HG03520 (cell line): ENCODE data around the gene PREX1.

Source experiments
- ATAC-seq: cut with Tn5 transposase; IDR thresholded peaks from one replicate; pipeline ENCODE4 v1.9.1; 2021; ENCODE audit warnings: mild to moderate bottlenecking, moderate library complexity; ENCODE audit not compliant: unreplicated experiment

Gene PREX1

DNA sequence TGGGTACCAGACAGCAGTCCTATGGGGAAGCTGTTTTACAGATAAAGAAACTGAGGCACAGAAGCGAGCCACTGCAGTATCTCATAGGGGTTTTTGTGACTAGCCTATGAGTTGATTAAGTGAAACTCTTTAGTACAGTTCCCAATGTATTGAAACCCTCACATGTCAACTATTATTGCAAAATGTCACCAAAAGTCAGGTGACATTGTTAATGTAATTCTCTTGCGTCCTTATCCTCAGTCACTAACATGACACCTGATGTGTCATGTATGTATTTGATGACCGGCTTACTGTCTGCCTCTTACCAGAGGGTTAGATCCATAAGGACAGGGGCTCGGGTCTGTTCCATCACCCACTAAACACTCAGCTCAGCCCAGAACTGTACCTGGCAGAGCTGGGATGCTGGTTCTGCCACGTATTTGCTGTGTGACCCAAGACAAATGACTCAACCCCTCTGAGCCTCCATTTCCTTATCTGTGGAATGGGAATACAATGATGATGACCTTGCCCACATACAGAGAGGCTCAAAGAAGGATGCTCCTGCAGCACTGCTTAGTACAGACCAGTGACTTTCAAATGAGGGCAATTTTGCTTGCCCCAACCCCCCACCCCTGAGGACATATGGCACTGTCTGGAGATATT lies 32.9 kb downstream of the PREX1 start:
- ATAC-seq = no peak

DNA sequence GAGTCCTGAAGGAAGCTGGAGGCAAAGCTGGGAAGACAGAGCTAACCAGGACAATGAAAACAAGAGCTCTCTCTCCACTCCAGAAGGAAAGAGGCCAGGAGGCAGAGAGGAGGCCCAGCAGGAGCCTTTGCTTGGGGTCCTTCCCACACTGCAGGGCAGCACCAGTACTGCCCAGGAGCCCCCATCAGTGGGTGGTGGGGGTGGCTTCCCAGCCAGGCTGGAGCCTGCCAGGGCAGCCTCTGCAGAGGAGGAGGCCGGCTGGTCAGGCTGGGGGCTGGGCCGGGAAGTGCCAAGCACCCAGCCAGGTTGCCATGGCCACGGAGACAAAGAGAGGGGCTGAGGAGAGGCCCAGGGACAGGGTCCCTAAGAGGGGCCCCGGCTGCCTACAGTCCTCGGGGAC lies 33.4 kb downstream of the PREX1 start:
- no peak for ATAC-seq

DNA sequence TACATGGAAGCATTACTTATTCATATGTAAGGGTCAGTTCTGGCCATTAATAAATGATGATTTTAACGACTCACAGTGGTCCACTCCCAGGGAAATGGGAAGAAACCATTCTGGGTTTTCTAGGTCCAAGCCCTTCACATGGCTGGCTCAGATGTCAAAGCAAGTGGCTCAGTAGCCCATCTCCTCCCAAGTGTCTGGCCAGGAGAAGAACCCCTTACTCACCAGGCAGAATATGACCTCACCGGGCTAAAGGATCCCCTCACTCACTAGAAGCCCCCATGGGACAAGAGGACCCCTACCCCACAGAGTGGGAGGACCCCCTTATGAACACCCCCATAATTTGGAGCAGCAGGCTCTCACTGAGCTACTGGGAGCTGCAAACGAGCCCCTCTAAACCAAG lies 34.0 kb downstream of the PREX1 start:
- no peak for ATAC-seq

DNA sequence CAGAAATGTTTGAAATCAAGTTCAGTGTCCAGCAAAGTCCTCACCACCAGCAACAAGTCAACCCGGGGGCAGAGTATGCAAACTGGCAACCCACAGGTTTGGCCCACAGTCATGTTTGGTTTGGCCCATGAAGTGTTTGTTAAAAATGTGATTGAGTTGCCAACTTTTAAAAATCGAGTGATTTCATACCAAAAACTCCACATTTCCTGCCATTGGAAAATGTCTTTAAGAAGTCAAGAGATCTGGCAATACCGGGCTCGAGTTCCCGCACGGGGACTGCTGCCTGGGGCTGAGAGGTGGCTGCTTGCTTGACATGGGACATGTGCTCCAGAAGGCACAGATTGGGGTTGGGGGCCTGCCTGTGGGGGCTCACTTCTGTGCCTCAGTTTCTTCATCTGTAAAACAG lies 36.1 kb downstream of the PREX1 start:
- ATAC-seq = no peak

DNA sequence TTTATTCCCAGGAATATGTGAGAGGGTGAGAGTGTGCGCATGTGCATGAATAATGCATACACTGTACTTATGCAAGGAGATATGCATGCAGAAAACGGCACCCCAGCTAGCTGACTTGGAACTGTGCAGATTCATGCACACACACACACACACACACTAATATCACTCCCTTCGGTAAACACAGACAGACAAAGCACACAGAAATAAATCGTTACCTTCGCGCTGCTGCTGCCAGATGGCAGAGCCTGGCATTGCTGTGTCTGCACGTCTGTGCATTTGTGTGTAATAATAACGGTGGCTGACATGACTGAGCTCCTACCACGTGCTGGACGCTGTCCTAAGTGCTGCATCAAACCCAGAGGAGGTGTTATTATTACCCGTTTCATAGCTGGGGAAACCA lies 36.8 kb downstream of the PREX1 start:
- ATAC-seq = no peak

DNA sequence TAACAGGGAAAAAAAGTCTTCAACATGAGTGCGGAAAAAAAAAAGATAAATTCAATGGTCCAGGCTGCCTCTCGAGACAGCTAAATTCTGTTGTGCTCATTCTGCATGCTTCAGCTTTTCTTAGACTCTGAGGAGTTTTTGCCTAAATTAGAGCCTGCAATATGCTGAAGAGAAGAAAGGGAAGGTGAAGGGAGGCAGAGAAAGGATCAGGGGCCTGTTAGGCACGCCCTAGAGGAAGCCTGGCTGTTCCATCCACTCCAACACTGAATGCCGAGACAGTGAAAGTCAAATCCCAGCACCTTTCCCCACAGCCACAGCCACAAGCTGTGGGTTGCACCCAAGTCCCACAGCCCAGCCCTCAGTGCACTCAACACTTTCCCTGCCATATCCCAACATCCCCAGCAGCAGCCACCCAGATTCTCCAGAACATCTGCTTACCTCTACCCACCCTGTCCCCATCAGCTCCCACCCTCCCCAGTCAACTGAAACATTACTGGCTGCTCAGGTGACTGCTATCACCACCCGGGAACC lies 37.3 kb downstream of the PREX1 start:
- no peak for ATAC-seq

DNA sequence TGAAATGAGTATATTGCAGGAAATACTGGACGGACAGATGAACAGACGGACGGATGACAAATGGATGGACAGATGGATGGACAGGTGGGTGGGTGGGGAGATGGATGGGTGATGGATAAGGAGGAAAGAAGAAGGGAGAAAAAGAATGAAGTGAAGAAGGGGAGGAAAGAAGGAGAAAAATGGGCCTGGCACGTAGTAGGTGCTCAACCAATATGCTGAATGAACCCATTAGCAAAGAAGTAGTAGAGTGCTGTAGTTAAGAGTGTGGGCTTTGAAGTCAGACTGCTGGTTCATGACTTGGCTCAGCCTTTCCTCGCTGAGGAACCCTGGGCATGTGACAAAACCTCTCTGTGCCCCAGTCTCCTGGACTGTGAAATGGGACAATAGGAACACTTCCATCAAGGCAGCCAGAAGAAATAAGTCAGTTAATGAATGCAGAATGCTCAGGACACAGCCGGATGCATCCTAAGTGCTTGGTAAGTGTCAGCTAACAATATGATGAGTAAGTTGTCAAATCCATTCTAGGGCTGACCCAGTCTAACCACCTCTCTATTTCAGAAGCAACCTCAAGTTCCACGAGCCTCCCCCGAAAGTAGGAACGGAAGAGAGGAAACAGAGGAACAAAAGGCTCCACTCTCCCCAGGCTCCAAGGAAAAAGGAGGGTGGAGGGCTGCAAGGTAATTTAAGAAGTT lies 37.9 kb downstream of the PREX1 start:
- no peak for ATAC-seq

DNA sequence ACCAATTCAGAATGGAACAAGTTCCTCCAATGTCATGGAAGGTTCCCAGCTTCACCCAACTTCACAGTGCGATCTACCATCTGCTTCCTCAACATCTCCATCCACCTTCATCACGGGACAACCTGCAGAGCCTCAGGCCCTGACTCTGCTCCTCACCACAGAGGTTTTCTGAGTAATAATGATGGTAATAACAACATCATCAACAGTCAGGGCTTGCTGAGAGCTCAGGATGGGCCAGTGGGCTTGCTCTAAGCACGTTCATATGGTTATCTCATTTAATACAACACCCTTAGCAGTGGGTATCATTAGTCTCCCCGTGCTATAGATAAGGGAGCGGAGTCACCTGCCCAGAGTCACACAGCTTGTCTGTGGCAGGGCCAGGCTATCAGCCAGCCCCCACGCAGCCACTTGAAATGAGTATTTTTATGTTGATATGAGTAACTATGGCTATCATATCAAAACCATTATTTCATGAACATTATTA lies 38.6 kb downstream of the PREX1 start:
- ATAC-seq = peak; percentile 36

DNA sequence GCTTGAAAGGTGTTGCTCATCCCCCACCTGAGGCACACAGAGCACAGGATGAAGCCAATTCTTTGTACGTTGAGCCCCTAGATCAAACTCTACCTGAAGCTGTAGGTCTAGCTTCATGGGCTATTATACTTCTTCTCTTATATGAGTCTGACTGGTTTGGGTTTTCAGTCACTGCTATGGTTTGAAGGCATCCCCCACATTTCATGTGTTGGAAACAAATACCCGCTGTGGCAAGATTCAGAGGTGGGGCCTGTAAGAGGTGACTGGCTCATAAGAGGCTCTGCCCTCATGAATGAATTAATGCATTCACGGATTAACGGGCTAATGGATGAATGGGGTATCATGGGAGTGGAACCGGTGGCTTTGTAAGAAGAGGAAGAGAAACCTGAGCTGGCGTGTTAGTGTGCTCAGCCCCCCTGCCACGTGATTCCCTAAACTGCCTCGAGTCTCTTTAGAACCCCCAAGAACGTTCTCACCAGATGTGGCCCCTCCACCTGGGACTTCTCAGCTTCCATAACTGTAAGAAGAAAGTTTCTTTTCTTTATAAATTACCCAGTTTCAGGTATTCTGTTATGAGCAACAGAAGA lies 39.2 kb downstream of the PREX1 start:
- peak; percentile 40 for ATAC-seq

DNA sequence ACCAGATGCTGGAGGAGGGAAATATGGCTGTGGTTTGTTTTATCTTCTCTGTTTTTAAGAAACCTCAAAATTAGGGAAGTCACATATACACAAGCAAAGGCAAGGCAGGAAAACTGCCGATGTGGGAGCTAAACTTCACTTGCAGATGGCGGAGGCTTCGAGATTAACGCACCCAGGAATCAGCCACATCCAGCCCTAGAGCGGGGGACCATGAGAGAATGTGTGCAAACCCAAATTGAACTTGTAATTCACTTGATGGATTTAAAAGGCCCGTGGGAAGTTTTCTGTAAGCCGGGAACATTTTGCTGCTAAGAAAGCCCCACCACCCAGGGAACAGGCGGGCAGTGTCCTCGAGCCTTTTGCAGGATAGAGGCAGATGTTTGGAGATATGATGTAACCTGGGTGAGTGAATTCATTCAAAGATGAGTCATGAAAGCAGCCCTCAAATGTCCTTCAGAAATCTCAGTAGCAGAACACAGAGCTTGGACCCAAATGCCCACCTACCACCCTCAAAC lies 39.9 kb downstream of the PREX1 start:
- ATAC-seq = no peak

DNA sequence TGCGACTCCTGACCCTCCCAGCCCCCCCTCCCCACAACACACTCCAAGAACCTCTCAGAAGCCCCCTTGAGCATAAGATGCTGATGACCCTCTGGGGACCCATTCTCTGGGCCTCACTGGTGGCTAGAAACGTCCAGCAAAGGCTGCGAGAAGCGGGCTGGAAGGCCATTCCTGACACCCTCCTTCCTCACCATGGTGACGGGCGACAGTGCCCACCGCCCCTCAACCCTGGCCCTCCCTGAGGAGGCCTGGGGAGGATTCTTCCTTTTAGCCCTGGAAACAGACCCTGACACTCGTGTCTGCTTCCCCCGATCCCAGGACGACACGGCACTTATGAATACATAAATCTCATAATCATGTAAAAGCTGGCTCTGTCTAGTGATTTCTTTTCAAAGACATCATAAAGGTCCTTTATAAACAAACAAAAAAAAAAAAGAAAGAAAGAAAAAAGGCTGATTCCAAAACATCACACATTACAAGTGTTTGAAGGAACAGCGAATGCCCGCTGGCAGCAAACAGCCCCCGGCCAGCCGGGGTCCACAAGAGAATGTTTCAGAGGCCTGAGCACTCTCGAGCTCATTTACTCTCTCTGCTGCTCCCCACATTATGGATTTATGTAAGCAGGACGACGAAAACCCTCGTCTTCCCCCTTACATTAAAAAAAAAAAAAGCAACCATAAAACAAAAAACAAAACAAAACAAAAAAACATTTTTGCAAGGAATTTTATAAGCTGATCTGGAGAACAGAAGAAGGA lies 40.7 kb downstream of the PREX1 start:
- no peak for ATAC-seq

DNA sequence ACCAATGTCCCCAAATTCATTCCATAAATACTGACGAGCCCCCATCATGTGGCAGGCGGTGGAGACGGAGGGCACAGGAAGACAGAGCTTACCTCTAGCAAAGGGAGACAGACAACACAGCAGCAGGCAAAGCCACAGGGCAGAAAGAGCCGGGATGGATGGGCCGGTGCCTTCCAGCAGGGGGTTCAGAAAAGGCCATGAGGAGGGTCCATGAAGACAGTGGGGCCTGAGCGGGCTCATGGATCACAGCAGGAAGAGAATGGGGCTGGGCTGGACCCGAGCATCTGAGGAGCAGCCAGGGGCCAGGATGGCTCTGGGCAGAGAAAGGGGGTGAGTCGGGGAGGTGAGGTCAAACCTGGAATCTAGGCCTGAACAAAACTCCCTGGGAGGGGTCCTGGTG lies 42.0 kb downstream of the PREX1 start:
- no peak for ATAC-seq

DNA sequence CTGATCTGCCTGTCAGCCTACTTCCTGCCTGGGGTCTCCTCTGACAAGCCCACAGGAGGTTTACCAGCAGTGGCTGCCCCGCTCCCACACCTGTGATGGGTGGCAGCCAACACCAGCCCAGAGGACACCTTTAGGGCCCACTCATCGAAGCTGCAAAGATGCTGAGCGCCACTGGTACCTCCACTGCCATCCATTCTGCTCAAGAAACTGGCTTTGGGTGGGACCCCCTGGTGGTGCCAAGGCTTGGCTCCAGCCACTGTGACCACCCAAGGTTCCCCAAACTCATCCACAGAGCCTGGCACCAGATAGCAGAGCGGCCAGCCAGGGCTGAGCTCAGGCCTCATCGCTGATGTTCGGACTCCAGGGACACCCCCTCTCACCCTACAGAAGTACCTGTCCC lies 42.5 kb downstream of the PREX1 start:
- no peak for ATAC-seq

DNA sequence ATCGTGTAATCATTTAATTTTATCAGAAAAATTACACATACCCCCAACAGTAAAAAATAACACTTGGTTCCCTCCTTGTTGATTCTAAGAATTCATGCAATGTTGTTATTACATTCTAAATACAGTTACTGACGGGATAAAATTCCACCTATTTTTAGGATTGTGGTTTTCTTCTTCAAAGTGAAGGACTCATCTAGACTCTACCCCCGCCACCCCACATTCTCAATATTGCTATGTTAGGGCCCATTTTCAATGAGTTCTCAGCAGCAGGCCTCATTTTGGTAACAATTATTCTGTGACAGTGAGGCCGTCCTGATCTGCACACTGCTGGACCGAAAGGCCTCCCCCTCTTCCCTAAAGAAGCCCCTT lies 43.5 kb downstream of the PREX1 start:
- ATAC-seq = no peak

DNA sequence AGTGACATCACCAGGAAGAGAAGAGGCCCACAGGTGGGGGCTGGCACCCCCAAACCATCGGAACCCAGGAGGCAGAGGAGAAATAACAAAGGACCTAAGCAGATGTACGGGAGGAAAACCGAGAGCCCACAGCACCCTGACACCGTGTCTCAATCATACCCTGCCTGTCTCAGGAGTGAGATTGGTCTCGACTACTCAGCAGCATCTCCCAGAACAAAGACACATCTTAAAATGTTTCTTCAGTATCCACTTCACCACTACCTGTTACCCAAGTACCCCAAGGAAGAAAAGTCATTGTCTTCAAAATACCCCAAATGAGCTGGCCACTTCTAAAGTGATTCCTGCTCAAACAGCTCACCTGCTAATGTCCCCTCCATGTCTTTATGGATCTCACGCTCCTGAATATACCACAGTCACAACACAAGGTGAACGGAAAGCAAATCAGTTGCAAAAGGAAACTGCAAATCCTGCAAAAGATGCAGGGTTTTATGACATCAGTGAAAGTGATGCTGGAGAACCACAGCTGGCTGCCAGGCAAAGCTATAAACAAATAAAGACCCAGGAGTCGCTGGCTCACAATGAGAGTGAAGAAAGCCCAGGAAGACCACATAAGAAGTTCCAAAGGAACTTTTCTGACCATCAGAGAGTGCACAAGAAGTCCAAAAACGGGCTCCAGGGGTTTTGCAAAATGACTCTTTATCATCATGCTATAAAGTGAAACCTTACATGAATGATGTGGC lies 44.1 kb downstream of the PREX1 start:
- ATAC-seq = no peak

DNA sequence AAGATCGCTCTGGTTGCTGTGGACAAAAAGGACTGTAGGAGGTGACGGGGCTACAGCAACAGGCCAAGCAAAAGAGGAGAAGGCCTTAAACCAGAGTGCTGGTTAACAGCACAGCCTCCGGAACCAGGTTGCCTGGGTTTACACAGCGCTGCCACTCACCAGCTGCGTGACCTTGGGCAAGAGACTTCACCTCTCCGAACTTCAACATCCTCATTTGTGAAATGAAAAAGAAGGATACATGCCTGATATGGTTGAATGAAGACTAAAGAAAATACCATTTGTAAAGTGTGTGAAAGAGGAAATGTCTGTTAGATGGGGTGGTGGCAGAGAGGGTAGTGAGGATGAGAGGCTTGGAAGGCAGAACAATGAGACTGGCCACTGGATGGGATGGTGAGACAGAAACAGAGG lies 44.9 kb downstream of the PREX1 start:
- ATAC-seq = no peak

DNA sequence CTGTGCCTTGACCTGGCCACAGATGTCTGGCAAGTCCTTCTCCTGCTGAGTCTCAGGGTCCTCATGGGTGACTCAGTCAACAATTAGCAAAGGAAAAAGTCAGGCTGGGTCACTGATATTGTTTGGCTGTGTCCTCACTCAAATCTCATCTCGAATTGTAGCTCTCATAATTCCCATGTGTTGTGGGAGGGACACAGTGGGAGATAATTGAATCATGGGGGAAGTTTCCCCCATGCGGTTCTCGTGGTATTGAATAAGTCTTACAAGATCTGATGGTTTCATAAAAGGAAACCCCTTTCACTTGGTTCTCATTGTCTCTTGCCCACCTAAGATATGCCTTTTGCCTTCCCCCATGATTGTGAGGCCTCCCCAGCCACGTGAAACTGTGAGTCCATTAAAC lies 45.7 kb downstream of the PREX1 start:
- ATAC-seq = no peak

DNA sequence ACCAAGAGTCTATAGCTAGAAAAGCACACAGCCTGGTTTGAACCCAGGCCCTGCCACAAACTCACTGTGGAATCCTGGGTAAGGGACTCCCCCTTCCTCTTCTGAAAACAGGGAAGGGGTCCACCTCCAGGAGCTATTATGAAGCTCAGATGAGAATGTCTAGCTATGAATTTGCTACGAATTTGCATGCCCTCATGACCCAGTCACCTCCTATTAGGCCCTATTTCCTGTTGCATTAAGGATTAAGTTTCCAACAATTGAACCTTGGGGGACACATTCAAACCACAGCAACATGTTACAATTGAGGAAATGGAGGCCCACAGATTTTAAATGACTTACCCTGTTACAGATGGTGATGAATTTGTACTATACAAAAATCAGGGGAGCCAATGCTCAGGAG lies 46.2 kb downstream of the PREX1 start:
- ATAC-seq = no peak

DNA sequence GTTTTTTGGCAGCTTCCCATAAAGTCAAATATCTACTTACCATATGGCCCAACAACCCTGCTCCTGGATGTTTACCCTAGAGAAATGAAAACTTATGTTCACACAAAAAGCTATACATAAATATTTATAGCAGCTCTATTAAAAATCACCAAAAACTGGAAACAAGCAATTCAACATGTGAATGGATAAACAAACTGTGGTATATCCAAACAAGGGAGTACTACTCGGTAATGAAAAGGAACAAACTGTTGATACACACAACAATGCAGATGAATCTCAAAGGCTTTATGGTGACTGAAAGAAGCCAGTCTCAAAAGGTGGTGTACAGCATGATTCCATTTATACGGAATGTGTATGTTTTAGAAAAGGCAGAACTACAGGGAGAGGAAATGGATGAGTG lies 48.4 kb downstream of the PREX1 start:
- no peak for ATAC-seq

DNA sequence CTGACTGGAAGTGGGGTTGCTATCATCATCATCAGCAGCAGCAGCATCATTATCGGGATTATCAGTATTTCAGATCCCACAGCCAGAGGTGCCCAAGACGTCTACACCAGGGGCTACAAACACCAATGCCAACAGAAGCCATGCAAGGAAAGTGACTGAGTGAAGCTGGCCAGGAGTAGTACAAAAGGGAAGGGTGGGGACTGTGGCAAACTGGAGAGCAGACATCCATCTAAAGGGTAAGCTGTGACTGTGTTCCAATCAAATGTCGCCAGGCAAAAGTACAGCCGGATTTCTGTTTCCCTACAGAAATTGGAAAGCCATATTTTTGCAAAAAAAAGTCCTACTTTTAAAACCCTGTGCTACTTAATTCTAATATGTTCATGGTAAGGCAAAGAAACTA lies 50.0 kb downstream of the PREX1 start:
- ATAC-seq = no peak

DNA sequence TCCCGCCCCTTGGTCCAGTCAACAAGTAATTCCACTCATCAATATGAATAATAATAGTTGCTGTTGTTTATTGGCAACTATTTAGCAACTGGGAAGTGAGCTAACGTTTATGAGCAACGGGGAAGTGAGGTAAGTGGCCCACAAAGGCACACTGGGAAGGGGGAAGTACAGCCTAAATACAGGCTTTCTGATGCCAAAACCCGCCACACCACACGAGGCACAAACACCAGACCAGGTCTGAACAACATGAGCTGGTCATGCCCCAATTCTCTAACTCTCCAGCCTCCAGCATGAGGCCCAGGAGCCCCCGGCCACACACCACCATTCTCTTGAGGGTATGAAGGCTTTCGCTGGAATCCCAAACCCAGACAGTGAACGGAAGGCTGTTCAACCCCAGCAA lies 50.8 kb downstream of the PREX1 start:
- ATAC-seq = no peak
